Astrocyte of the spinal cord (primary cell): ENCODE data around the gene AIPL1.

Source experiments
- DNase-seq: peaks from one replicate; pipeline ENCODE4 v3.0.0; 2011; ENCODE audit warnings: low read depth, low spot score
- H3K4me3 ChIP-seq: 2 replicates; pipeline ENCODE4 v1.5.1; 2011; ENCODE audit warnings: low read depth, mild to moderate bottlenecking, low read length, moderate library complexity
- CTCF ChIP-seq: IDR thresholded peaks from 2 replicates; pipeline ENCODE4 v1.5.1; 2012; ENCODE audit warnings: low read depth, mild to moderate bottlenecking, low read length, inconsistent platforms
- in situ Hi-C: cut with HindIII; loops from 2 replicates; pipeline ENCODE4 v1.10.0; 2017; ENCODE audit warnings: low sequenced_read_pairs

AIPL1 gene

GRCh38 chr17:6477831-6478383 is 43.0 kb upstream of the AIPL1 start:
- in situ Hi-C loops, result no loop called here
- H3K4me3 ChIP-seq, result no peak overlapping the region
- DNase-seq, result no peak
- no peak for TF ChIP-seq CTCF

- no peak for TF ChIP-seq CTCF
- DNase-seq, result no peak
- in situ Hi-C loops, result no loop called here
- H3K4me3 ChIP-seq, result no peak overlapping the region
Observed at GRCh38 chr17:6476810-6477179, 41.9 kb upstream of the AIPL1 start.

GRCh38 chr17:6476076-6476809 is 41.3 kb upstream of the AIPL1 start:
- H3K4me3 ChIP-seq, result no peak overlapping the region
- in situ Hi-C loops, result no loop called here
- no peak for TF ChIP-seq CTCF
- no peak for DNase-seq

- no peak for TF ChIP-seq CTCF
- in situ Hi-C loops, result no loop called here
- DNase-seq, result no peak
- no peak overlapping the region for H3K4me3 ChIP-seq
Observed at GRCh38 chr17:6475411-6475810, 40.5 kb upstream of the AIPL1 start.

- in situ Hi-C loops, result no loop called here
- DNase-seq, result no peak
- no peak for TF ChIP-seq CTCF
- H3K4me3 ChIP-seq, result no peak overlapping the region
Observed at GRCh38 chr17:6474906-6475305, 40.0 kb upstream of the AIPL1 start.

- no peak overlapping the region for H3K4me3 ChIP-seq
- in situ Hi-C loops, result no loop called here
- DNase-seq, result no peak
- TF ChIP-seq CTCF, result no peak
Observed at GRCh38 chr17:6474376-6474775, 39.5 kb upstream of the AIPL1 start.
